Activated T-helper 17 cell treated with anti-CD3 and anti-CD28 coated beads, Interleukin-2, amount 50 U/mL, for 72 hours (primary cell): Measurements from ENCODE around the gene ECT2L. TPM values are rescaled to one million over a fixed set of nuclear protein-coding genes. Genes with fewer than 3 reads are reported as not detected.

Experiments
- ATAC-seq: fragments of 150-1000 bp; cut with Tn5 transposase; replicated peaks from 2 replicates; pipeline ENCODE4 v1.10.0; 2021; ENCODE audit warnings: mild to moderate bottlenecking, moderate library complexity
- H3K27ac Mint-ChIP-seq: one replicate; pipeline ENCODE4 v1.8.0; 2022; ENCODE audit warnings: mixed read lengths
- H3K27me3 Mint-ChIP-seq: one replicate; pipeline ENCODE4 v1.8.0; 2022; ENCODE audit warnings: mixed read lengths
- H3K36me3 Mint-ChIP-seq: one replicate; pipeline ENCODE4 v1.8.0; 2022; ENCODE audit warnings: low read depth, mild to moderate bottlenecking, mixed read lengths
- H3K4me1 Mint-ChIP-seq: one replicate; pipeline ENCODE4 v1.8.0; 2022; ENCODE audit warnings: mixed read lengths
- H3K4me3 Mint-ChIP-seq: one replicate; pipeline ENCODE4 v1.8.0; 2022; ENCODE audit warnings: mild to moderate bottlenecking, mixed read lengths
- H3K9me3 Mint-ChIP-seq: one replicate; pipeline ENCODE4 v1.8.0; 2022; ENCODE audit warnings: mixed read lengths
- total RNA-seq, 2 donors: library from RNA; stranded (reverse); gene quantifications; one replicate each; pipeline ENCODE4 v1.2.3, GENCODE V29; 2022

Gene ECT2L
- total RNA-seq, 2 donors from 2014 or later = 0.11 TPM; not detected in 1

GRCh38 chr6:138785980-138786379 lies 9.9 kb upstream of the ECT2L start:
- peaks cover 94% of the 10 kb centered on the region for H3K36me3 Mint-ChIP-seq

GRCh38 chr6:138787138-138787537 lies 8.7 kb upstream of the ECT2L start:
- peak; percentile 21 for ATAC-seq
- Mint-ChIP-seq H3K4me1 (peaks cover 2% of the 10 kb centered on the region), H3K9me3 (no peaks in the 10 kb centered on the region), H3K27ac (peak overlapping the region; percentile 52), H3K27me3 (no peaks in the 10 kb centered on the region), H3K36me3 (peaks cover 94% of the 10 kb centered on the region), H3K4me3 (no peak overlapping the region)

More at GRCh38 chr6:138785980-138786379, 9.9 kb upstream of the ECT2L start:
- Mint-ChIP-seq H3K4me1 (peaks cover 6% of the 10 kb centered on the region), H3K9me3 (no peaks in the 10 kb centered on the region), H3K27me3 (no peaks in the 10 kb centered on the region), H3K27ac (no peak overlapping the region), H3K4me3 (no peak overlapping the region)
- ATAC-seq = no peak

- Mint-ChIP-seq H3K9me3 (no peaks in the 10 kb centered on the region), H3K4me1 (no peaks in the 10 kb centered on the region), H3K4me3 (no peak overlapping the region), H3K27me3 (no peaks in the 10 kb centered on the region), H3K27ac (no peak overlapping the region), H3K36me3 (peaks cover 18% of the 10 kb centered on the region)
- no peak for ATAC-seq
Observed at GRCh38 chr6:138796771-138797170, 884 bp downstream of the ECT2L start.

GRCh38 chr6:138797806-138798446 lies 2.0 kb downstream of the ECT2L start:
- H3K27ac Mint-ChIP-seq = peak overlapping the region; percentile 43
- no peaks in the 10 kb centered on the region for H3K9me3 Mint-ChIP-seq
- no peaks in the 10 kb centered on the region for H3K27me3 Mint-ChIP-seq
- no peak for ATAC-seq
- no peaks in the 10 kb centered on the region for H3K4me1 Mint-ChIP-seq
- H3K4me3 Mint-ChIP-seq = no peak overlapping the region
- H3K36me3 Mint-ChIP-seq = peaks cover 8% of the 10 kb centered on the region

DNA sequence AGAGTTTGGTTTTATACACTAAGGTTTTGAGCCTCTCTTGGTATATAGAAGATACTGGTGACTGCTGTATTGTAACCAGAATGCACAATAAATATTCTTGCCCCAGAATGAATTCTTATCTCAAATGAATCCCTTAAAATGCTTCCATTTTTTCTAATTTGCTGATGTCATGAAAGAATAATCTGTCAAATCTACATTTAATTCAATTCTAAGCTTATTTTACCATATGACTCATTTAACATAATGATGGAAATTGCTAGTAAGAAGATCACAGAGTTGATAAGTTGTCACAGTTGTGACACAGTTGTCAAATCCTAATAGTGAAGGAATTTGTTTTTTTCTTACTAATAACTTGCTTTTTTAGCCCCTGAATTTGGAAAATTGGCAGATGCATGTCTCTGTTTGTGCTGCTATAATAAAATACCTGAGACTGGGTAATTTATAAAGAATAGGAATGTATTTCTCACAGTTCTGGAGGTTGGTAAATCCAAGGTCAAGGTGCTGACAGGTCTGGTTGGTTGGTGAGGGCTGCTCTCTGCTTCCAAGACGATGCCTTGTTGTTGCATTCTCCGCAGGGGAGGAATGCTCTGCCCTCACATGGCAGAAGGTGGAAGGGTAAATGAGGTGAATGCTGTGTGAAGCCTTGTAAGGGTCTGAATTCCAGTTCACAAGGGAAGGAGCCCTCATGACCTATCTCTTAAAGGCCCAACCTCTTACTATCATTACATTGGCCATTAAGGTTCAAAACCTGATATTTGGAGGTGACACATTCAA lies 4.7 kb downstream of the ECT2L start:
- Mint-ChIP-seq H3K9me3 (no peaks in the 10 kb centered on the region), H3K27me3 (peaks cover 3% of the 10 kb centered on the region), H3K4me3 (no peak overlapping the region), H3K4me1 (no peaks in the 10 kb centered on the region), H3K27ac (no peak overlapping the region), H3K36me3 (no peaks in the 10 kb centered on the region)
- ATAC-seq = no peak

GRCh38 chr6:138803331-138803730 lies 7.4 kb downstream of the ECT2L start:
- H3K27me3 Mint-ChIP-seq = peaks cover 3% of the 10 kb centered on the region
- no peaks in the 10 kb centered on the region for H3K4me1 Mint-ChIP-seq
- no peak overlapping the region for H3K4me3 Mint-ChIP-seq
- no peak for ATAC-seq
- H3K36me3 Mint-ChIP-seq = no peaks in the 10 kb centered on the region
- H3K9me3 Mint-ChIP-seq = no peaks in the 10 kb centered on the region
- H3K27ac Mint-ChIP-seq = no peak overlapping the region

- H3K4me1 Mint-ChIP-seq = no peaks in the 10 kb centered on the region
Observed at GRCh38 chr6:138803861-138804260, 8.0 kb downstream of the ECT2L start.

GRCh38 chr6:138805016-138805765 lies 9.3 kb downstream of the ECT2L start:
- H3K27me3 Mint-ChIP-seq = peaks cover 3% of the 10 kb centered on the region
- no peaks in the 10 kb centered on the region for H3K4me1 Mint-ChIP-seq
- no peak overlapping the region for H3K27ac Mint-ChIP-seq
- H3K9me3 Mint-ChIP-seq = no peaks in the 10 kb centered on the region
- no peak overlapping the region for H3K4me3 Mint-ChIP-seq
- no peaks in the 10 kb centered on the region for H3K36me3 Mint-ChIP-seq
- ATAC-seq = no peak

More at GRCh38 chr6:138803861-138804260, 8.0 kb downstream of the ECT2L start:
- Mint-ChIP-seq H3K27ac (no peak overlapping the region), H3K4me3 (no peak overlapping the region), H3K36me3 (no peaks in the 10 kb centered on the region), H3K9me3 (no peaks in the 10 kb centered on the region), H3K27me3 (peaks cover 3% of the 10 kb centered on the region)
- ATAC-seq = no peak

DNA sequence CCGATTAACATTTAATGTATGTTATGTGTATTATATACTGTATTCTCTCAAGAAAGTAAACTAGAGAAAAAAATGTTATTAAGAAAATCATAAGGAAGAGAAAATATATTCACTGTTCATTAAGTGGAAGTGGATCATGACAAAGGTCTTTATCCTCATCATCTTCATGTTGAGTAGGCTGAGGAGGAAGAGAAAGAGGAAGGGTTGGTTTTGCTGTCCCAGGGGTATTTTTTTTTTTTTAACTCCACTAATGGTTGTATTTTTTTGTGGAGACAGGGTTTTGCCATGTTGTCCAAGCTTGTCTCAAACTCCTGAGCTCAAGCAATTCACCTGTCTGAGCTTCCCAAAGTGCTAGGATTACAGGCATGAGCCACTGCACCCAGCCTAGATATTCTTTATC lies 11.0 kb downstream of the ECT2L start:
- ATAC-seq = no peak
- Mint-ChIP-seq H3K4me3 (no peak overlapping the region), H3K36me3 (no peaks in the 10 kb centered on the region), H3K4me1 (no peaks in the 10 kb centered on the region), H3K27me3 (peaks cover 3% of the 10 kb centered on the region), H3K27ac (no peak overlapping the region), H3K9me3 (no peaks in the 10 kb centered on the region)

- Mint-ChIP-seq H3K36me3 (no peaks in the 10 kb centered on the region), H3K4me3 (no peak overlapping the region), H3K27ac (no peak overlapping the region), H3K9me3 (no peaks in the 10 kb centered on the region), H3K4me1 (no peaks in the 10 kb centered on the region), H3K27me3 (peaks cover 3% of the 10 kb centered on the region)
- no peak for ATAC-seq
Observed at GRCh38 chr6:138809677-138810076, 13.8 kb downstream of the ECT2L start.

DNA sequence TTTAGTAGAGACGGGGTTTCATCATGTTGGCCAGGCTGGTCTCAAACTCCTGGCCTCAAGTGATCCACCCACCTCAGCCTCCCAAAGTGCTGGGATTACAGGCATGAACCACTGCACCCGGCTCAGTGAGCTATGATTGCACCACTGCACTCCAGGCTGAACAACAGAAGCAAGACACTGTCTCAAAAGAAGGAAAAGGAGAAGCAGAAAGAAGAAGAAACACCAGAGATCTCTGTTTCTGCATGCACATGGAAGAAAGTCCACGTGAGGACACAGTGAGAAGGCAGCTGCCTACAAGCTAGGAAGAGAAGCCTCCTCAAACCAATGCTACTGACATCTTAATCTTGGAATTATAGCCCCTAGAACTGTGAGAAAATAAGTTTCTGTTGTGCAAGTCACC lies 16.0 kb downstream of the ECT2L start:
- no peaks in the 10 kb centered on the region for H3K36me3 Mint-ChIP-seq
- peaks cover 7% of the 10 kb centered on the region for H3K4me1 Mint-ChIP-seq
- no peak overlapping the region for H3K27ac Mint-ChIP-seq
- no peaks in the 10 kb centered on the region for H3K9me3 Mint-ChIP-seq
- peaks cover 3% of the 10 kb centered on the region for H3K27me3 Mint-ChIP-seq
- H3K4me3 Mint-ChIP-seq = no peak overlapping the region
- no peak for ATAC-seq

DNA sequence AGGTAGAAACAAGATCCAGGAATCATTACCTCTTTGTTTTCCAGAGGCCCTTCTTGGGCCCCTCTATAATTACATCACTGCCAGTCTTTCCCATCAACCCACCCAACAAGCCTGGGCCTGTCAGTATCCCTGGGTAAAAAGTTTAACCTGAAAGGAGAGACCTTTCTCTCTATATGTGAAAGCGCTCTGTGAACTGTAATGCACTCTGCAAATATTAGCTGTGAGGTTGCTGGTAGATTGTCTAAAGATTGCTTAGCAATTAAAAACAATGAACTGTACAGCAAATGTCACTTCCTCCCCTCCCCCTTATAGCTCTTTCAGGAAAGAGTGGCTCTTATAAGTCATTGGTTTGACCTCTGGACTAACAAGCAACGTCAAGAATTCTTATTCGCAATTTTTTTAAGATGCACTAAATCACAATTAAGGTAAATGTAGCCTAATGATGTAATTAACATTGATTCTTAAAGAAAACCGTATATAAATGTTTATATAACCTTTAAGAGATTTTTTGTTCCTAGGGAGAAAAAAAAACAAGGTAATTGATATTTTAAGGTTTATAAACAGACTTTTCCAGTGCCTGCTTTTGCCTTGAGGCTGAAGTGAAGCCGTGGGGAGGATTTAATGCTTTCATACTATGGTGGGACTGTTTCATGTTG lies 18.4 kb downstream of the ECT2L start:
- Mint-ChIP-seq H3K4me3 (no peak overlapping the region), H3K36me3 (no peaks in the 10 kb centered on the region), H3K27ac (no peak overlapping the region), H3K9me3 (no peaks in the 10 kb centered on the region), H3K27me3 (peaks cover 3% of the 10 kb centered on the region), H3K4me1 (peaks cover 26% of the 10 kb centered on the region)
- no peak for ATAC-seq

DNA sequence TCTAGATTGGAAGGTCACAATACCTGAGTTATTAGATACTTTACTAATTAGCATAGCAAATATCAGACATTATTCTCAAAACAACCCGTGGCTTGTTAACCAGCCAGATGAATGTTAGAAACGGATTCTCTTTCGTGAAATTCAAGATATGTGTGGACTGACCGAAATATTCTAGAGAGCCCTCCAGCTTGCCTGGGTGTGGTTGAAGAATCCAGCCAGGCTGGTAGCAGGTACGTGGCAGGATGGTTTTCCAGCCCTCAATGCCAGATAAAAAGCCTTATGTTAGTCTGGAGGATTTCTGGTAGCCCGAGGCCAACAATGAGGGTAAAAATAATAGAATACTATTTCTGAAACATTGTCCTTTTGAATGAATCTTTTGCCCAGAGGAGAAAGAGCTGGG lies 19.3 kb downstream of the ECT2L start:
- ATAC-seq = no peak
- Mint-ChIP-seq H3K36me3 (no peaks in the 10 kb centered on the region), H3K27ac (peak overlapping the region; percentile 37), H3K4me1 (peaks cover 27% of the 10 kb centered on the region), H3K9me3 (no peaks in the 10 kb centered on the region), H3K27me3 (peaks cover 3% of the 10 kb centered on the region), H3K4me3 (no peak overlapping the region)

- peak overlapping the region; percentile 37 for H3K27ac Mint-ChIP-seq
- H3K9me3 Mint-ChIP-seq = no peaks in the 10 kb centered on the region
- peaks cover 27% of the 10 kb centered on the region for H3K4me1 Mint-ChIP-seq
- ATAC-seq = peak; percentile 34
- H3K27me3 Mint-ChIP-seq = peaks cover 3% of the 10 kb centered on the region
- H3K4me3 Mint-ChIP-seq = no peak overlapping the region
- H3K36me3 Mint-ChIP-seq = no peaks in the 10 kb centered on the region
Observed at GRCh38 chr6:138815797-138816528, 20.1 kb downstream of the ECT2L start.
